SH-SY5Y (cell line): ENCODE results near the gene NUAK2.

Experiments
- GATA2 ChIP-seq: IDR thresholded peaks from 2 replicates; pipeline ENCODE4 v1.6.1; 2011; ENCODE audit warnings: mild to moderate bottlenecking, low read depth, low read length
- GATA3 ChIP-seq: IDR thresholded peaks from 2 replicates; pipeline ENCODE4 v1.6.1; 2011; ENCODE audit warnings: low read depth, mild to moderate bottlenecking, low read length, moderate library complexity

DNA sequence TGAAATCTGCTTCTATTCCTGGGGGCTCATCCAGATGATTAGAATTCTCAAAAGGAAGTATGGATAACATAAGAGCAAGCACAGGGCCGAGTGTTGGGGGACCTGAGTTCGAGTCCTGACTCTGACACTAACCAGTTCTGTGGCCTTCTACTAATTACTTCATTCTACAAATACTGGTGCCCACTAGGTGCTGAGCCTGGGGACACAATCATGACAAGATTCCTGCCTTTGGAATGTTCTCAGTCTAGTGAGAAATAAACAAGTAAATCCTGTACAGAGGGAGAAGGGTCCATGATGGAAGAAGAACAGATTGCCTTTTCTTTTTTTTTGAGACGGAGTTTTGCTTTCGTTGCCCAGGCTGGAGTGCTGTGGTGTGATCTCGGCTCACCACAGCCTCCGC is 2.2 kb upstream of the NUAK2 start:
- TF ChIP-seq GATA3 (no peak), GATA2 (no peak)
